ENCODE data around the gene STAC3. TPM values are rescaled to one million over a fixed set of nuclear protein-coding genes. Genes with fewer than 3 reads are reported as not detected.
A peak's percentile ranks its signal among the peaks of the same experiment; 100 is the strongest.
"Not testable (repeated sequence)": the region's sequence is repeated elsewhere in the genome, so short reads cannot be mapped to it uniquely, and the experiment has no call there.

The STAC3 gene
- 1 to 10 TPM in 1 of 2 experiments, under 1 TPM in 1; 0.93 to 1.5 TPM for total RNA-seq

DNA sequence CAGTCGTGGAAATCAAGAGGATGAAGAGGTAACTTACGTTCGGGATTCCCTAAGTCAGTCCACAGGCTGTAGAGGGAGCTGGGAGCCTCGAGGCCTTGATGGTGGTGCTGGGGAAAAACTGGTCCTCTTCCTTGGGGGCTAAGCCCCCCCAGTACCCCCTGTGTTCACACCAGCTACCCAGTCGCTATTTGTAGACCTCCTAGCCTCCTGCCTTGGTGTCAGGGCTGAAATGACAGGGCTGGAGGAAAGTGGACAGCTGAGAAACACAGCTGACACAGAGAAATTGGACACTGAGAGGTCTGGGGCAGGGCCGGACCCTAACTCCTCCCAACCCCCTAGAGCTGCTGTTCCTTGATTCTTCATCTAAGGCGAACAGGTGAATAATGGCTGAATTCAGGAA is at the start of gene STAC3:
Gene STAC3 (minus strand): TSS at position 232 of the 400 bp plus-strand sequence. CDS start 1,551 bp downstream, outside the sequence.
- no peaks in the 10 kb centered on the region for H3K4me1 Mint-ChIP-seq (ENCODE audit: low read depth)
- DNase-seq, result no peak
- peaks cover 2% of the 10 kb centered on the region for H3K36me3 Mint-ChIP-seq (ENCODE audit: low read depth)
- intact Hi-C loops (cut with micrococcal nuclease), result no loop called here
- no peak within 1 kb of the TSS for H3K27ac Mint-ChIP-seq
- CTCF ChIA-PET, result interaction anchor here (0.9 to 3.5 kb wide), 4 partner anchors 9 to 38 kb away, joined by 4 to 24 read pairs (median 8); no protein-coding TSS in a partner anchor
- H3K9me3 Mint-ChIP-seq, result no peaks in the 10 kb centered on the region
- H3K27me3 Mint-ChIP-seq (ENCODE audit: low read depth), result no peaks in the 10 kb centered on the region
- no peak within 1 kb of the TSS for H3K4me3 Mint-ChIP-seq

GRCh38 chr12:57299514-57300016 is 48.6 kb upstream of the STAC3 start:
- no peak for DNase-seq
- no peaks in the 10 kb centered on the region for H3K9me3 Mint-ChIP-seq
- H3K4me1 Mint-ChIP-seq (ENCODE audit: low read depth), result no peaks in the 10 kb centered on the region
- intact Hi-C loops (cut with micrococcal nuclease), result no loop called here
- no peak overlapping the region for H3K27ac Mint-ChIP-seq
- no peak overlapping the region for H3K4me3 Mint-ChIP-seq
- CTCF ChIA-PET, result interaction anchor here (0.7 to 11.6 kb wide), 3 partner anchors 24 to 155 kb away, joined by 3 to 172 read pairs (median 4); partner anchors contain the start of genes GLI1 and INHBE
- no peaks in the 10 kb centered on the region for H3K27me3 Mint-ChIP-seq (ENCODE audit: low read depth)
- peaks cover 12% of the 10 kb centered on the region for H3K36me3 Mint-ChIP-seq (ENCODE audit: low read depth)

DNA sequence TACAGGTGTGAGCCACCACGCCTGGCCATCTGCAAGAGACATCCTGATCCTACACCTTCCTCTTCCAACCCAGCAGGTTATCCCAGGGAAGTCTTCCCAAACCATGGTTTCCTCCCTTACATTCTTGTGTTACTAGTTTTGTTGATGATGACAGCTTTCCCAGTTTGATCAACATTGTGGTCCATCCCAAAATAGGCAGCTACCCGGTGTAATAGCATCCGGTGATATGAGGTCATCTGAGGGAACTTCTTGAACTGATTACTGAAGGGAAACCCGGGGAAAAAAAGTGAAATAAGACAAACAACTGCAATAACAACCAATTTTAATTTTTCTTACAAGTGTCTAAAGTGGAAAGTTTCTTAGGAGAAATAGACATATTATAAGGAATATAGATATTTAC is 45.3 kb upstream of the STAC3 start:
- Mint-ChIP-seq H3K9me3 (no peaks in the 10 kb centered on the region), H3K4me3 (no peak overlapping the region), H3K4me1 (ENCODE audit: low read depth) (no peaks in the 10 kb centered on the region), H3K36me3 (ENCODE audit: low read depth) (peaks cover 18% of the 10 kb centered on the region), H3K27ac (no peak overlapping the region), H3K27me3 (ENCODE audit: low read depth) (no peaks in the 10 kb centered on the region)
- intact Hi-C loops (cut with micrococcal nuclease), result no loop called here
- DNase-seq, result no peak
- CTCF ChIA-PET, result no interaction called here

DNA sequence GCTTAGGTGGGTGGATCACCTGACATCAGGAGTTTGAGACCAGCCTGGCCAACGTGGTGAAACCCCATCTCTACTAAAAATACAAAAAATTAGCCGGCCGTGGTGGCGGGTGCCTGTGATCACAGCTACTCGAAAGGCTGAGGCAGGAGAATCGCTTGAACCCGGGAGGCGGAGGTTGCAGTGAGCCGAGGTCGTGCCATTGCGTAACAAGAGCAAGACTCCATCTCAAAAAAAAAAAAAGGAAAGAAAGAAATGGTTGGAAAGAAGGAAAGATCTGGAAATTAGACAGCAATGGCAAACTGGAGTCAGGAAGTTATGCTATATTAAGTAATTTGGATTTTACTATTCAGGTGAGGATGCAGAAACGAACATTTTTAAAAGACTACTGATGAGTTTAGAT is 31.1 kb upstream of the STAC3 start:
- H3K27ac Mint-ChIP-seq; H3K4me3 Mint-ChIP-seq; H3K9me3 Mint-ChIP-seq; H3K27me3 Mint-ChIP-seq (ENCODE audit: low read depth); intact Hi-C loops (cut with micrococcal nuclease); DNase-seq: not testable (repeated sequence)
- CTCF ChIA-PET, result interaction anchor here (1.1 to 2.0 kb wide), 3 partner anchors 170 to 176 kb away, joined by 4 to 7 read pairs (median 4); no protein-coding TSS in a partner anchor
- H3K4me1 Mint-ChIP-seq (ENCODE audit: low read depth), result peaks cover 26% of the 10 kb centered on the region
- H3K36me3 Mint-ChIP-seq (ENCODE audit: low read depth), result peaks cover 20% of the 10 kb centered on the region

GRCh38 chr12:57280211-57281062 is 29.4 kb upstream of the STAC3 start:
- Mint-ChIP-seq H3K9me3 (no peaks in the 10 kb centered on the region), H3K4me3 (peak overlapping the region; percentile 46), H3K27me3 (ENCODE audit: low read depth) (no peaks in the 10 kb centered on the region), H3K27ac (peak overlapping the region; percentile 90), H3K4me1 (ENCODE audit: low read depth) (peaks cover 28% of the 10 kb centered on the region), H3K36me3 (ENCODE audit: low read depth) (peaks cover 24% of the 10 kb centered on the region)
- CTCF ChIA-PET, result interaction anchor here (1.0 to 2.0 kb wide), 3 partner anchors 16 to 175 kb away, joined by 3 to 7 read pairs (median 3); no protein-coding TSS in a partner anchor
- peak; percentile 90 for DNase-seq
- intact Hi-C loops (cut with micrococcal nuclease), result loop anchor here (1.0 to 2.0 kb wide), 6 partner anchors 38 to 242 kb away; partner anchors contain the start of genes GLI1, MBD6 and R3HDM2

DNA sequence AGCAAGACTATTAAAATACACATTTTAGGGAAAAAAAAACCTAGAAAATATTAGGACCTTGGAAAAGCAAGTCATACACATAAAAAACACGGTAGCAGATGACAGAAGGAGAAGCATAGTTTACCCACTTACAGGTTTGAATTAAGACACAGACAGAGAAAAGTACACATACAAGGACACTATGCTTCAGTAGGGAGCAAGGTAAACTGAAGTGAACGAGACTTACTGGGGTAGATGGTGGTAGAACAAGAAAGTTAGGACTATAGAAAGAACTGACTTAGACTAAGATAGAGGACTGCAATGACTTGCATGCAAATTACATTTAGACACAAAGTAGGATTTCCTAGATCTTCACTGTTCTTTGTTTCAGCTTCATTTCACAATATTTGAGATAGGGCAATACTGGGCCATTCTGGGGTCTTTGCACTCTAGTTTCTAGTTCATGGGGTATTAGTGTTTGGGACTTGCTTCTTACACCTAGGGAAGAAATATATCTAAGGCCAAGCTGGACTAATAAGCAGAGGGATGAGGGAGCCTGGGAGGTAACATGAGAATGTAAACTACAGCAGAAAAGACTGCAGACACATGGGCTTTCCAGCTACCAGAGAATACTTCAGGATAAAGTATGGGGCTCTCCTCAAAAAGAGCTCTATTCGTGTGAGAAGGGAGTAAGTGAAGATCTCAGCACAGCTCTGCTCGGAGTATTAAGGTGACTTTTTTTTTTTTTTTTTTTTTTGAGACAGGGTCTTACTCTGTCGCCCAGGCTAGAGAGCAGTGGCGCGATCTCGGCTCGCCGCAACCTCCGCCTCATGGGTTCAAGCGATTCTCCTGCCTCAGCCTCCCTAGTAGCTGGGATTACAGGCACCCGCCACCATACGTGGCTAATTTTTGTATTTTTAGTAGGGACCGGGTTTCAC is 27.7 kb upstream of the STAC3 start:
- Mint-ChIP-seq H3K36me3 (ENCODE audit: low read depth) (peaks cover 25% of the 10 kb centered on the region), H3K4me3 (no peak overlapping the region), H3K27me3 (ENCODE audit: low read depth) (no peaks in the 10 kb centered on the region), H3K9me3 (no peaks in the 10 kb centered on the region), H3K4me1 (ENCODE audit: low read depth) (peaks cover 28% of the 10 kb centered on the region), H3K27ac (peak overlapping the region; percentile 41)
- CTCF ChIA-PET, result interaction anchor here (0.6 to 2.9 kb wide), 8 partner anchors 13 to 184 kb away, joined by 3 to 14 read pairs (median 4); no protein-coding TSS in a partner anchor
- intact Hi-C loops (cut with micrococcal nuclease), result no loop called here
- DNase-seq, result no peak

GRCh38 chr12:57276935-57277563 is 26.1 kb upstream of the STAC3 start:
- CTCF ChIA-PET, result interaction anchor here (0.6 to 2.9 kb wide), 15 partner anchors 11 to 235 kb away, joined by 3 to 14 read pairs (median 4); no protein-coding TSS in a partner anchor
- DNase-seq, result peak; percentile 42
- Mint-ChIP-seq H3K27ac (no peak overlapping the region), H3K27me3 (ENCODE audit: low read depth) (no peaks in the 10 kb centered on the region), H3K9me3 (no peaks in the 10 kb centered on the region), H3K4me1 (ENCODE audit: low read depth) (peaks cover 28% of the 10 kb centered on the region), H3K4me3 (no peak overlapping the region), H3K36me3 (ENCODE audit: low read depth) (peaks cover 21% of the 10 kb centered on the region)
- intact Hi-C loops (cut with micrococcal nuclease), result no loop called here

GRCh38 chr12:57276233-57276632 is 25.2 kb upstream of the STAC3 start:
- H3K27ac Mint-ChIP-seq; H3K27me3 Mint-ChIP-seq (ENCODE audit: low read depth); H3K4me3 Mint-ChIP-seq; H3K9me3 Mint-ChIP-seq; intact Hi-C loops (cut with micrococcal nuclease); DNase-seq: not testable (repeated sequence)
- CTCF ChIA-PET, result interaction anchor here (1.4 to 2.7 kb wide), 3 partner anchors 10 to 177 kb away, joined by 3 to 14 read pairs (median 8); no protein-coding TSS in a partner anchor
- Mint-ChIP-seq H3K4me1 (ENCODE audit: low read depth) (peaks cover 27% of the 10 kb centered on the region), H3K36me3 (ENCODE audit: low read depth) (peaks cover 21% of the 10 kb centered on the region)

GRCh38 chr12:57273516-57273915 is 22.5 kb upstream of the STAC3 start:
- Mint-ChIP-seq H3K36me3 (ENCODE audit: low read depth) (peaks cover 27% of the 10 kb centered on the region), H3K4me1 (ENCODE audit: low read depth) (peaks cover 5% of the 10 kb centered on the region), H3K9me3 (no peaks in the 10 kb centered on the region), H3K27ac (no peak overlapping the region), H3K27me3 (ENCODE audit: low read depth) (no peaks in the 10 kb centered on the region), H3K4me3 (no peak overlapping the region)
- CTCF ChIA-PET, result interaction anchor here (0.7 to 1.1 kb wide), 3 partner anchors 16 to 60 kb away, joined by 3 to 4 read pairs (median 3); no protein-coding TSS in a partner anchor
- DNase-seq, result no peak
- intact Hi-C loops (cut with micrococcal nuclease), result no loop called here

GRCh38 chr12:57272337-57273151 is 21.6 kb upstream of the STAC3 start:
- H3K27me3 Mint-ChIP-seq (ENCODE audit: low read depth), result no peaks in the 10 kb centered on the region
- H3K27ac Mint-ChIP-seq, result no peak overlapping the region
- no peak for DNase-seq
- peaks cover 9% of the 10 kb centered on the region for H3K4me1 Mint-ChIP-seq (ENCODE audit: low read depth)
- intact Hi-C loops (cut with micrococcal nuclease), result no loop called here
- H3K4me3 Mint-ChIP-seq, result no peak overlapping the region
- H3K9me3 Mint-ChIP-seq, result no peaks in the 10 kb centered on the region
- CTCF ChIA-PET, result interaction anchor here (0.7 to 1.1 kb wide), 4 partner anchors 17 to 183 kb away, joined by 3 to 4 read pairs (median 4); partner anchors contain the start of gene INHBE
- peaks cover 25% of the 10 kb centered on the region for H3K36me3 Mint-ChIP-seq (ENCODE audit: low read depth)
